Stimulated activated CD4-positive, alpha-beta T cell treated with anti-CD3 and anti-CD28 coated beads, Interleukin-4, amount 100 ng/mL, for 48 hours (primary cell): ENCODE results near the gene MCF2L.
A peak's percentile ranks its signal among the peaks of the same experiment; 100 is the strongest.

Source experiments
- DNase-seq, 2 donors: peaks; one replicate each; pipeline ENCODE4 v3.0.0-alpha.2; 2020; ENCODE audit warnings: low read depth in 2 of 2

Gene MCF2L

DNA sequence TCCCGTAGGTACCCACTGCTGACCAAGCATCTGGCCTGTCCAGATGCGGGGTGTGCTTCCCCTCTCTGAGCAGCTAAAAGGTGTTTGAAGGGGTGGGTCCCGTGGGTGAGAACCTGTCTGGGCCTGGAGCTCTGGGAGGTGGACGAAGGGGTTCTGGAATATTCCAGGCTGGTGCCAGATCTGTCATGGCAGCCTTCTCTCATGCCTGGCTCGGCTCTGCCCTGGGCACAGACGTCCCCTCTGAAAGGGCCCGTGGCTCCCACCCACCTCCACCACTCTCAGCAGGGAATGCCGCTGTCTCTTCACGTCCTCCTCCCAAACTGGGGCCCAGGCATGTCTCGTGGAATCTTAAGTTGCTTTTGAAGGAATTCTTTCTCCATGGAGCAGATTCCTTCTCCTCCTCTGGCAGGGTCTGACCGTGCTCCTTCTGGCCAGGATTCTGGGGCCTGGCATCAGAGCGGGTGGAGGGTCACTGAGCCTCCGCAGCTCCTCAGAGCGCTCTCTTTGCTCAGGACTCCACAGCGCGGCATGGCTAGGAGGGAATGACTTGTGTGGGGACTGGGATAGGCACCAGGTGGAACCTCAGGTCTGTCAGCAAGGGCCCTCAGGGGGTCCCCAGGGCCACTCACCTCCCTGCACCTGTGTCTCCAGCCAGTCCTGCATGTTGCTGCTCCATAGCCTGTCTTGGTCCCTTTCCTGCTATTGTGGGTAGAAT is 5.9 kb upstream of the MCF2L start:
- no peak for DNase-seq

DNA sequence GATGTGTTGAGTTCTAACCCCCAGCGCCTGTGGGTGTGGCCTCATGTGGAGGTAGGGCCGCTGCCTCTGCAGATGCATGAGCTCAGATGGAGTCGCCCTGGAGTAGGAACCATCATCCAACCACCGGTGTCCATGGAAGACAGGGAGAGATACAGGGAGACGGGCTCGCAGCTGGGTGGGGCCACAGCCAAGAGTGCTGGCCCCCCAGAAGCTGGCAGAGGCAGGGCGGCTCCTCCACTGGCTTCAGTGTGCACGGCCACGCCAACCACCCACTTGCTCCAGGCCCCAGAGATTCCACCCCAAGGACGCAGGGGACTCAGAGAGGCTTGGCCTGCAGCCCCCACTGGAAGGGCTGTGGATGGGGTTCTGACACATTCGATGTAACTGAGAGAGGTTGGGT is 5.4 kb upstream of the MCF2L start:
- no peak for DNase-seq

DNA sequence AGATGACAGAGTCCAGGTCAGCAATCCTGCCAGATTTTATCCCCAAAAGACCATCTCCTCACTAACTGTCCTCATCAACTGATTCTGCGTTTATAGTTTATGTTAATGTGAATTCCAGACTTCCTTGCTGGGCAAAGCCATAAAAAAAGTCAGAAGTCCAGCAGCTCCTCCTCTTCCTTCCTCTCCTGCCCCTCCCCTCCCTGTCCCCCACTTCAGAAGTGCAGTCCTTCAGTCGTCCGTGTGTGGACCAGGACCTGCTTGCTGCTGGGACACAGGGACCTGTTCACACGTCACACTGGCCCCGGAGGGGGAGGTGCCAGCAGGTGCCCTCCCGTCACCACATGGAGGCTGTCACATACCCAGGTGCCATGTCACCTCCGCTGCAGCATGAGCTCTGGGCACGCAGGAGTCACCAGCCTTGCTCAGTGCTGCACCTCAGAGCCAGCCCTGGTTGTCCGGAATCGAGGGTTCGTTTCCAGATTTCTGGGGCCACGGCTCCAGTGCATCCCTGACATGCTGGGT is 4.0 kb upstream of the MCF2L start:
- DNase-seq, result no peak

DNA sequence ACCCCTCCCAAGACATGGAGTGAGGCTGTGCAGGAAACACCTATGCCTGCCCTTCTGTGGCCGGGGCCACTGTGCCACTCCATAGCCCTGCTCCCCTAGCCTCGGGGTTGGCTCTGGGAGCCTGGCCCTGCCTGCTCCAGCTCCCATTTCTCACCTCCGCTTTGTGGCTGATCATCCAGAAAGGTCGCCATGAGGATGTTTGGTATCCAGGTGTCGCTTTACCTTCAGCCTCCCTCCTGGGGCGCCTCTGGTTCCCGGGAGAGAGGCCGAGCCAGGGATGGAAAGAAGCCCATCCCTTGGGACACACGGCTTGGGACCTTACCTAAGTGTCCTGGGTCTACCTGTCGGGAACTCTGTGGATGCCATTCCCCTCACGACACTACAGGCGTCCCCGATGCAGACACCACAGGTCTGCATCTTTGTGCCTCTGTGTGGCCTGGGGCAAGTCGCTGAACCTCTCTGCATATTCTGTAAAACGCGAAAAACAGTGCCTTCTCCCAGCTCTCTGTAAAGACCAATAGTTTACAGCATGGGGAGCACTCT is 3.4 kb upstream of the MCF2L start:
- DNase-seq, result no peak

DNA sequence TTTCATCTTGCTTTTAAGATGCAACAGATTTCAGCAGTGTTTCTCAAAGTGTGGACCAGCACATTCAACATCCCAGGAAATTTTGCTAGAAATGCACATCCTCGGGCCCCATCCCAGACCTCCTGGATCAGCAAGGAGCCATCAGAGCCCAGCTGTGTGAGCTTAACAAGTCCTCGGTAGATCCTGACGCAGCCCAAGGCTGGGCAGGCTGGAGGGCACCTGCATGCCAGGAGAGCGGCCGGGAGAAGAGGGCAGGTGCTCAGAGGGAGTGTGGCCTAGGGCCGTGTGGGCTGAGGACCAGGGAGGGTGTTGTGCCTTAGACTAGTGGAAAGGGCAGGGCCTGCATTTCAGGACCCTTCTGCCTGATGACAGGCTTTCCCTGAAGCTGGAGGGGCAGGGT is 2.2 kb upstream of the MCF2L start:
- DNase-seq, result no peak

DNA sequence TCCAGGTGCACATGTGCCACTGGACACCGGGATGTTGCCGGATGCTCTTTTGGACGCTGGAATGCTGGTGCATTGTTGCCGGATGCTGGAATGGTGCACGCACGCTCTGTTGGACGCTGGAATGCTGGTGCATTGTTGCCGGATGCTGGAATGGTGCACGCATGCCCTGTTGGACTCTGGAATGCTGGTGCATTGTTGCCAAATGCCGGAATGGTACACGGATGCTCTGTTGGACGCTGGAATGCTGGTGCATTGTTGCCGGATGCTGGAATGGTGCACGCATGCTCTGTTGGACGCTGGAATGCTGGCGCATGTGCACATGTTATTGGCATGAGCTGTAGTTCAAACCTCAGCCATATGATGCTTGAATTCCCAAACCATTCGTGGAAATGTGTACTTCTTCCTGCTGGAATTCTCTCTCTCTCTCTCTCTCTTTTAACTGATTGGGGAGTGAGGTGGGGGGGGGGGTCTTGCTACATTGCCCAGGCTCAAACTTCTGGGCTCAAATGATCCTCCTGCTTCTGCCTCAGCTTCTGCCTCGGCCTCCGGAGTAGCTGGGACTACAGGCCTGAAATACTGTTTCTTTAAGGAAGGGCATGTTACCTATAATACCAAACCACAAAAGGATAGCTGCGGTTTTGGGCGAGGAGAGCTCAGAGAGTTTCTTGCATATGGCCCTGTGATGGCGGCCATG is 1.2 kb upstream of the MCF2L start:
- DNase-seq, result no peak

DNA sequence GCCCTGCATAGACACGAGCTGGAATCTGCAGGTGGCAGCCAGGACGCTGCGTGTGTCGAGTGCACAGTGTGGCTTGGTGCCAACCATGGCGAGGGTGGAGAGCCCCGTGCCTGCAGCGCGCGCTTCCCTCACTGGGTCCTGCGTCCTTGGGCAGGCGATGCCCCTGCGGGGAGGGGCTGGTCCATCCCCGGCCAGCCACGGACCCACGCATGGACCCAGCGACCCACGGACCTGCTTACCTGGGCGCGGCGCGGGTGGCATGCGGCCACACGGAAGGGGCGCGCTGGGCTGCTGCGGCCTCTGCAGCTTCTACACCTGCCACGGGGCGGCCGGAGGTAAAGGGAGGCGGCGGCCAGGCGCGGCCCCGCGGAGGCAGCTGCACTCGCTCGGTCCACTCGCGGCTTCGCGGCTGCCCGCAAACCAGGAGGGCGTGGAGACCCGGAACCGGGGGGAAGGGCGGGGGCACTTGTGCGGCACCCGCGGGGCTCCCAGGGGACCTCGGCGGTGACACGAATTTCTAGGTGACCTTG is 569 bp upstream of the MCF2L start:
- DNase-seq, result peak; percentile 13 to 22

DNA sequence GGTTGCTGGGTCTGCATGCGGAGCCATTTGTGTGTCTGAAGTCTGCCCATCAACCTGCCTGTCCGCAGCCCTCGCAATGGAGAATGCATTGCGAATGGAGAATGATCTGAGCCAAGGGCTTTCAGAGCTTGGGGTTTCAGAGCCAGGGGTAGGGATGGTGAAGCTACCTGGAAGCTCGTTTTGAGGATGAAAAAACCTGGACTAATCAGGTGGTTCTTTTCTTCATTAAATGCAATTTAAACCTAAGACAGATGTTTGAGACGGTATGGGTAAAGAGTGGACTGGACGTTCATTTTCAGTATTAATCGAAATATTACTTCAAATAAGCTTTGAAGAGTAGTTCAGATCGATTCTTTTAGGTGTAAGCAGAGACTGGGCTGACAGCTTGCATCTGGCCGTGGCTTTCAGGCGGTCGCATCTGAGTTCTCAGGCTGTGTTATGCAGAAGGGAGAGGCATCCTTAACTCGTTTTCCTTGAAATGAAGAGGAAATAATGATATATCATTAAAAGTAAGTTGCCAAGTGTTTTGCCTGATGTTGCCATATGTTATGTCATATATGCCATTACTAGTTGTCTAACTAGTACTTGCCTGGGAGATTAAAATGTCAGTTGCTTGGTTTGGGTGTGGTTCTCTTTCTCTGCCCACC is 801 bp downstream of the MCF2L start:
- no peak for DNase-seq

DNA sequence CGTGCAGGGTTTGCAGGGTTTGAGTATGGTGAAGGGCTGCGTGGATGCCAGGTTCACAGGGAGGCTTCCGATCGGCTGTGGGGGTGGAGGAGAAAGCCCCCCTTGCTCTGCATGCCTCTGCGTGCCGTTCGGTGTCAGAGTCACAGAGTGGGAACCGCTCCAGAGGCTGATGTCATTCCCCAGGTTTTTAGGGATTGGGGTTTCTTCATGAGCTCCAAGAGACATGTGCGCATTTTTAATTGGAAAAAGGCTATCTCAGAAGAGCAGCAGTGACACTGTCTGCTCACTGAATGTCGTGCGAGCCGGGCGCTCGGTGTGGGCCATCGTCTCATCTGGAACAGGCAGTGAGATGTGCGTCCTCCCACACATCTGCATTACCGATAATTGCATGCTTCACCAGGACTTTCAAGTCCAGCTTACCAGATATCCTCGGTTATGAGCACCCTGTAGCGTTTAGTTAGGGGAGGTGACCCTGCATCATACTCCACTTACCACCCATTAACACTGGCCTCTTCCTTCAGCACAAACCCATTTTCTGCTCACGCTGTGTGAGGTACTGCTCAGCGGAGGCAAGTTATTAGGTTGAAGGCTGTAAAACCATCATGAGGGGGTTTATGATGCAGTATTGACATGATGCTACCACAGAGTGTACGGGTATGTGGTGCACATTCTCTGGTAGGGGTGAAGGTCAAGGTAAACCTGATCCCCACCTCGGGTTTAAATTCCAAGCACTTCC is 1.7 kb downstream of the MCF2L start:
- no peak for DNase-seq

DNA sequence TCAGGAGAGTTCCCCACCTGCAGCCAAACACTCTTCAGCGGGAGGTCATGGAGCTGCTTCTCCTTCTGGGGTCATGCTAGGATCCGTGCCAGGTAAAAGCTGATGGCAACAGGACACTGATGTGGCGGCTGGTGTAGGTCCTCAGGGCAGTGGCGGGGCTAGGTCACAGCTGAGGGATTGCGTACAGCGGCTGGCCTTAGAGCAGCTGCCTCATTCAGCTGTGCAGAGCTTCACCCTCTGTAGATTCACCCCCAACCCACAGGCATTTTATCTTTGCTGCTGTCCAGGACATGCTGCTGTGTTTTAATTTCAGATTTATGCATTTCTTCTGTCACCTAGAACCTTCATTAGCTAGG is 2.3 kb downstream of the MCF2L start:
- DNase-seq, result no peak

DNA sequence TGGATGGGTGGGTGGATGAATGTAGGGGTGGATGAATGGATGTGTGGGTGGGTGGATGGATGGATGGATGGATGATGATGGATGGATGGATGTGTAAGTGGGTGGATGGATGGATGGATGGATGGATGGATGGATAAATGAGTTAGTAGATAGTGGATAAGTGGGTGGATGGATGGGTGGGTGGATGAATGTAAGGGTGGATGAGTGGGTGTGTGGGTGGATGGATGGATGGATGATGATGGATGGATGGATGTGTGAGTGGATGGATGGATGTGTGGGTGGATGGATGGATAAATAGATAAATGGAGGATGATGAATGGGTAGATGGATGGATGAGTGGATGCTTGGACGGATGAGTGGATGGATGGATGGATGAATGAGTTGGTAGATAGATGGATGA is 3.2 kb downstream of the MCF2L start:
- no peak for DNase-seq

DNA sequence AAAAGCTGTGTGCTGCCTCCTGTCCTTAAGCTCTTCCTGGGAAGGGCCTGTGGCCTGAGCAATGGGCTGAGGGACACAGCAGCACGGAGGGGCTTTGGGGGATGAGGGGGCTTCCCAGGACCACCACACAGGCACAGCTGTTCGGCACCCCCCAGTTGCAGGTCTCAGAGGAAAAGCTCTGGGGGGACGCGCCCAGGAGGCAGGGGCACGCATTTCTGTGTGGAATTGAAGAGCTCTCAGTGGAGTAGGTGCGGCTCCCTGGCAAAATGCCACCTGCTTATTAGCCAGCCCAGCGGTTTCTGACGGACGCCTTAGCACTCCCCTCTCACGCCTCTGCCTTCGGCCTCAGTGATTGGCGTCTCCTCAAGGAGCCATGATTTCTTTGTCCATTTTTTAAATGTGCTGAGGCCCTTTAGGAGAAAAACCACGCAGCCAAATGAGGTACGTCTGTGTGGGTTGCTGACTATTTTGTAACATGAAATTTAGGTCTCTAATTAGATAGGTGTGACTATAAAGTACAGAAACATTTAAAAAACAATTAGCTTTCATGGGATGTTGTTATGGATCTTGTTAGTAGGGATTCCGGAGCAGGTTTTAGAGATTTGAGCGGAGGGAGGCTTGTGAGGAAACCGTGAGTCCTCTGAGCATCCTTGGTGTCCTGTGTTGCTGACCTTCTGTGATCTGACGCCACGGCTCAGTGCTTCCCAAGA is 4.0 kb downstream of the MCF2L start:
- no peak for DNase-seq

DNA sequence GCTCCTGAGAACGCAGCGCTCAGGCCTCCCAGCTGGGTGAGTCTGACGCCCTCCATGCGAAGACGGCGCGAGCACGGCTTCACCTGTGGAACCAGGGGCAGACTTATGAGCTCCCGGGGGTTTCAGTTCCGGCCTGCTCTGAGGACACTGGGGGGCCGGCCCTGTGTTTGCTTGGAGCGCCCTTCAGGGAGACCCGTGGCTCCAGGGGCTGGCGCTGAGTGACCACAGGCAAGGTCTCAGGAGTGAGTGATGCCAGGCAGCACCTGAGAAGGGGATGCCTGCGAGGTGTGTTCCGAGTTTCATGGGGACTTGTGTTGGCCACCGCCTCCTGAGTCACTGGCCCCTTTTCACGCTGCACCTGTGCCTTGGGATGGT is 4.5 kb downstream of the MCF2L start:
- no peak for DNase-seq

DNA sequence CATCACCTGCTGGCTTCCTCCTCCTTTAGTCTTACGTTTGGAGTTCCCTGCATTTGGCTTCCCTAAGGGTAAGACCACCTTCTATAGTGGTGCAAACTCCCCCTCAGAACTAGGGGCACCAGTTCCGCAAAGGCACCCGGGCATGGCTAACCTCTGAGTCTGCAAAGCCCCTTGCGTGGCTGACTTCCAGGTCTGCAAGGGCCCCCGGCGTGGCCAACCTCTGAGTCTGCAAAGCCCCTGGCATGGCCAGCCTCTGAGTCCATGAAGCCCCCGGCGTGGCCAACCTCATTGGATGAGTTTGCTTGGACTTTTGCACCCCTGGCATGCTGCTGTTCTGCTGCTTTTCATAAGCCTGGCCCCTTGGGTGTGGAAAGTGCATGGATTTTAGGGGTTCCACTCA is 5.1 kb downstream of the MCF2L start:
- DNase-seq, result no peak

DNA sequence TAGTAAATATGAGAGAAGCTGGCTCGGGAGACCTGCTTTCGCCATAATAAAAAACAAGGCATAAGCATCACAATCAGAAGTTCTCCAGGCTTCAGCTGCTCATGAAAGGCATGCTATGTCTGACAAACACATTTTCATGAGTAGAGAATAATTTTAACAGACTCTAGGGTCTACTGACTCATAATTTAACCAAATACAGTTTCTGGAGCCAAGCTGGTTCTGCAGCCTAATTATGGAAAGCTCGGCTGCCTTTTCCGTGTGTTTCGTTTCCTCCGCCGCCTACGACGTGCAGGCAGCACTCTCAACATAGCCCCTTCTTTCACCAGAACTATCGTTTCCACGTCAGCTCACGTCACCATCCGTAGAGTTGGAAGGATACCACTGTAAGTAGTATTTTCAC is 5.7 kb downstream of the MCF2L start:
- no peak for DNase-seq

DNA sequence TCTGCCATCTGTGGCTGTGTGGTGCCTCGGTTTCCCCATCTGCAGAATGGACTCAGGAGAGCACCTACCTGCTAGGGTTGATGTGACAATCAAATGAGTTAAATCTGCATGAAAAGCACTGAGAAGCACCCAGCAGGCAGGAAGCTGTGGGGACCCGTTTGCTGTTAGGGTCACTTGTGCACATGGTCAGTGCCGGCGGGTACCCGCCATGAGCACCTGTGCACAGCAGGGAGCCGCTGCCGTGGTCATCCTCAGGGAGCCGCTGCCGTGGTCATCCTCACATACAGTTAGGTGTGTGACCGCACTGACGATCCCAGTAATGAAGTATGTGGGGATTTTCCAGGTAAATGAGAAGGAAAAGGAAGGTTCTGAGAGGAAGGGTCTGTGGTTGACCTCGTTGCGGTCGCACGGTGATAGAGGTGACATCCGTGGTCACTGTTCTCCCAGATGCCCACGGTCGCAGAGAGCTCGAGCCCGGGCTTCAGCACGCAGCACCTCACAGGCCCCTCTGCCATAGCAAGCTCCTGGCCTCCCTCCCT is 6.5 kb downstream of the MCF2L start:
- DNase-seq, result no peak

DNA sequence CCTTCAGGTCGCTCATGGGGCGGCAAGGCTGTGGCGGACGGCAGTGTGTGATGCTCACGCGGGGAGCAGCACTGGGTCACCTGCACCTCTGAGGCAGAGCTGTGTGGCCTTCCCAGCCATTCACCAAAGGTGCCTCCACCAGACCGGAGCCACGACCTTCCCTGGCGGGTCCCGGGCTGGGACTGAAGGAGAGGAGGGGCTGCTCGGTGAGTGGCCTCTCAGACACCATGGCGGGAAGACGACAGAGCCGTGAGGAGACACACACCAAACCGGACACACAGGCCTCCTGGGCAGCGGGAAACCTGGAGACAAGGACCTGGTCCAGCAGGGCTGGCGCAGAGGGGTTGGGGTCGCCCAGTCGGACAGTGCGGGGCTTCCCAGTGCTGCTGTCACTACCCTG is 7.5 kb downstream of the MCF2L start:
- no peak for DNase-seq

DNA sequence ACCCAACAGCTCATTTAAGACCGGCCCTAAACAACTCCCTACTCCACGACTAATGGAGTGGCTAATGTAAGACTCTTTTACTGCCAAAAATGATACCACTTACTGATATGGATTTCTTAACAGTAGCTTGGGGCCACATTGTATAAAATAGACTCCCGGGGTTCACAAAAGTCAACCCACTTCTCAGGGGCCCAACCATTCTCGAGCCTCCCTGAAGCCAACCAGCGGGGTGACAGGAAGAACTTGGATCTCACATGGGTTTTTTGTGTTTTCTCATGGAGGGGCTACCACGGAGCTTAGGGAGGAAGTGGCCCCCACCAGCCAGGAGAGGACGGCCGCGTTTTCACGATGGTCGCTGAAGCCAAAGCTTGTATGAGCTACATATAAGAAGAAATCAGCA is 8.1 kb downstream of the MCF2L start:
- no peak for DNase-seq

DNA sequence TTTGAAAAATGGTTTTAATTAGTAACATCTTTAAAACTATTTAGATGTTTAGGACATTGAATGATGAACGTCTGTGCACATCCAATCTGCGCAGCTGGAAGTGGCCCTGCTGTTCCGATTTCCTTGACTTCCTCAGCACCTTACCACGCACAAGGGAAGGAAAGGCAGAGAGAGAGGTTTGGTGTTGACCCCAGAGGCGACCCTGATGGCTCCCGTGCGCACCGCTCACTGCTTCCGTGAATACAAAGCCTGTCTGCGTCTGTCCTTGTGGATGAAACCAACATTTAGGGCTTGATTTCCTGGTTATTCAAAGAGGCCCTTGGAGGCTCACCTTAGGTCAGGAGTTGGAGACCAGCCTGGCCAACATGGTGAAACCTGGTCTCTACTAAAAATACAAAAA is 8.5 kb downstream of the MCF2L start:
- DNase-seq, result no peak

DNA sequence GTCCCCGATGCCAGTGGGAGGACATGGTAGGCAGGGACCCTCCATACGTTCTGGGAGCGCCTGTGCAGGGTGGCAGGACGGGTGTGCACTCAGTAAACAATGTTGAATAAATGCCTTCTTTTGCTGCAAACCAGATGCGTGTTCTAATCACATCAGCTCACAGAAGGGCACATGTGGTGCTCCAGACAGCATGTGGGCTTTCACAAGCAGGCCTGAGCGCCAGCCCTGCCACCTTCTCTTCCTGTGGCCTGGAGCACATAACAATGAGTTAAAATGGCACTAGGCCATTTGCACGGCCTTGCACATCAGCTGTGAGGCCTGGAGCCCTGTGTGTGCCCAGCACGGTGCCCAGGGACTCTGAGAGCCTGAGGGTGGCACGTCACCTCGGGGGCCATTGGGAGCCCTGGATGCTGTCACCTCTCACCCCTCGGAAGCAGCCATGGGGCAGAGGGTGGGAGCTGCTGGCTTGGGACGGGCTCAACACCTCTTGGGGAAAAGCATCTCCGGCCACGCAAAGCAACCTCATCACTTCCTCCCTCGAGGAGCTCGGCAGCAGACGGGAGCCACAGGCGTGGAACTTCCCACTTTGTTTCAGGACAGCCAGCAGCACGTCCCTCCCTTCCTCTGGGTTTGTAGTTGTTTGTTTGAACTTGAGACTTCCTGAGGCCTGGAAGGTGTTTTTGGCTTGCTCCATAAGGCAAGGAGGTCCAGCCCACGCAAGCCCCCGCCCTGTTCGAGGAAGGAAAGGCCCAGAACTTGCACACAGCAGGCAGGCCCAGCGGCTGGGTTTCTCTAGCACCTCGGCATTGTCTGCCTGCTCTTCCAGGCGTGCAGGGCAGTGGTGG is 9.8 kb downstream of the MCF2L start:
- no peak for DNase-seq
